Neural progenitor cell (in vitro differentiated cells): ENCODE measurements around the gene THBS1.

Experiments
- EZH2 ChIP-seq: fragments of 200-600 bp; sonication (generic); IDR thresholded peaks from 2 replicates; pipeline ENCODE4 v1.6.1; 2017; ENCODE audit warnings: antibody characterized with exemption, mild to moderate bottlenecking, moderate library complexity
- EZH2phosphoT487 ChIP-seq: fragments of 200-600 bp; sonication (generic); IDR thresholded peaks from 2 replicates; pipeline ENCODE4 v1.6.1; 2017; ENCODE audit warnings: antibody characterized with exemption
- TF ChIP-seq, protein P1 (sequence below): fragments of 200-600 bp; sonication (generic); IDR thresholded peaks from 2 replicates; pipeline ENCODE4 v1.5.1; 2017; ENCODE audit warnings: antibody characterized with exemption, mild to moderate bottlenecking

DNA sequence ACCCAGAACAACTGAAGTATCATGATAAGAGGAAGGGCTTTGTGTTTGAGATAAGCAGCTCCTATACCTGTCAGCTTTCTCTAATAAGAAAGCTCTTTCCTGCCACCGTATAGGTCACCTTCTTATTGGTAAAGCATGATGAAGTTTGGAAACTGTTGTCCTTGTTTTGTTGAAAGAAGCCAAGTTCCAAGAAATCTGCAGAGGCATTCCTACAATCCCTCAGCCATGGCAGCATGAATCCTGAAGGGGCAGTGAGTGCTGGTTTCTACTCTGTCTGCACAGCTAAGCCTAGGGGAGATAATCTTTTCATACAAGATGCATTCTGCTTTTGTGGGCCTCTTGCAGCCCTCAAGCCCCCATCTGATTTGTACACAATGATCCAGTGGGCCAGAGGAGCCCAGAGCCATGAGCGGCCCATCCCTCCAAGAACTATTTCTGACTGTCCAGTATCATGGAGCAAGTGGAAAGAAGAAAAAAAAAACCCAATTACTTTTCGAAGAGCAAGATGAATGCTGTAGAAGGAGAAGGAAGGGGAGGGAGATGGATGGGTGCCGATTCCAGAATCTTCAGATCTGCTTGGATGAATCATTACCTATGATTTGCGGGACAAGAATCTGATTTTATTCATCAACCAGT lies 1.9 kb upstream of the THBS1 start:
- TF ChIP-seq, protein P1, sequence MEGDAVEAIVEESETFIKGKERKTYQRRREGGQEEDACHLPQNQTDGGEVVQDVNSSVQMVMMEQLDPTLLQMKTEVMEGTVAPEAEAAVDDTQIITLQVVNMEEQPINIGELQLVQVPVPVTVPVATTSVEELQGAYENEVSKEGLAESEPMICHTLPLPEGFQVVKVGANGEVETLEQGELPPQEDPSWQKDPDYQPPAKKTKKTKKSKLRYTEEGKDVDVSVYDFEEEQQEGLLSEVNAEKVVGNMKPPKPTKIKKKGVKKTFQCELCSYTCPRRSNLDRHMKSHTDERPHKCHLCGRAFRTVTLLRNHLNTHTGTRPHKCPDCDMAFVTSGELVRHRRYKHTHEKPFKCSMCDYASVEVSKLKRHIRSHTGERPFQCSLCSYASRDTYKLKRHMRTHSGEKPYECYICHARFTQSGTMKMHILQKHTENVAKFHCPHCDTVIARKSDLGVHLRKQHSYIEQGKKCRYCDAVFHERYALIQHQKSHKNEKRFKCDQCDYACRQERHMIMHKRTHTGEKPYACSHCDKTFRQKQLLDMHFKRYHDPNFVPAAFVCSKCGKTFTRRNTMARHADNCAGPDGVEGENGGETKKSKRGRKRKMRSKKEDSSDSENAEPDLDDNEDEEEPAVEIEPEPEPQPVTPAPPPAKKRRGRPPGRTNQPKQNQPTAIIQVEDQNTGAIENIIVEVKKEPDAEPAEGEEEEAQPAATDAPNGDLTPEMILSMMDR = no peak
- no peak for TF ChIP-seq EZH2
- TF ChIP-seq EZH2phosphoT487 = no peak
